Activated CD4-positive, alpha-beta T cell treated with anti-CD3 and anti-CD28 coated beads, Interleukin-10, Interleukin-2, amounts not matched to agents 100 ng/mL and 50 ng/mL, durations not matched to agents 16 hours and 8 hours (primary cell): Measurements from ENCODE around the gene OR7G1.
"Not testable (repeated sequence)": the region's sequence is repeated elsewhere in the genome, so short reads cannot be mapped to it uniquely, and the experiment has no call there.

Experiments used
- DNase-seq: peaks from one replicate; pipeline ENCODE4 v3.0.0-alpha.2; 2020

Gene OR7G1

DNA sequence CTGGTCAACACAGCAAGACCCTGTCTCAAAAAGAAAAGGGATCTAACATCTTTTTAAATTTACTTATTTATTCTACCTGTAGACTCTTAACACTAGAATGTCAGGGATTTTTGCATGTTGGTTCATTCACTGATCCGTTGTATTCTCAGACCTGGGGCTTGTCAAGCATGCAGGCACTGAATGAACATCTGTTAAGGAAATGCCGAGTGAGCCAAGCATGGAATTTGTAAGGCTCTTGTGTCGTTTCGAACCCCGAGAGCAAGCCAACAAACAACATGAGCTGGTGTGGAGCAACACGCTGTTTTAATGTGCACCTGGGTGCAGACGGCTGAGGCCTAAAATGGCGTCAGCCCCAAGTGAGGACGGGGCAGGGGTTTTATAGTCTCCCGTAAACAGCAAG is 38.7 kb downstream of the OR7G1 start:
- no peak for DNase-seq

DNA sequence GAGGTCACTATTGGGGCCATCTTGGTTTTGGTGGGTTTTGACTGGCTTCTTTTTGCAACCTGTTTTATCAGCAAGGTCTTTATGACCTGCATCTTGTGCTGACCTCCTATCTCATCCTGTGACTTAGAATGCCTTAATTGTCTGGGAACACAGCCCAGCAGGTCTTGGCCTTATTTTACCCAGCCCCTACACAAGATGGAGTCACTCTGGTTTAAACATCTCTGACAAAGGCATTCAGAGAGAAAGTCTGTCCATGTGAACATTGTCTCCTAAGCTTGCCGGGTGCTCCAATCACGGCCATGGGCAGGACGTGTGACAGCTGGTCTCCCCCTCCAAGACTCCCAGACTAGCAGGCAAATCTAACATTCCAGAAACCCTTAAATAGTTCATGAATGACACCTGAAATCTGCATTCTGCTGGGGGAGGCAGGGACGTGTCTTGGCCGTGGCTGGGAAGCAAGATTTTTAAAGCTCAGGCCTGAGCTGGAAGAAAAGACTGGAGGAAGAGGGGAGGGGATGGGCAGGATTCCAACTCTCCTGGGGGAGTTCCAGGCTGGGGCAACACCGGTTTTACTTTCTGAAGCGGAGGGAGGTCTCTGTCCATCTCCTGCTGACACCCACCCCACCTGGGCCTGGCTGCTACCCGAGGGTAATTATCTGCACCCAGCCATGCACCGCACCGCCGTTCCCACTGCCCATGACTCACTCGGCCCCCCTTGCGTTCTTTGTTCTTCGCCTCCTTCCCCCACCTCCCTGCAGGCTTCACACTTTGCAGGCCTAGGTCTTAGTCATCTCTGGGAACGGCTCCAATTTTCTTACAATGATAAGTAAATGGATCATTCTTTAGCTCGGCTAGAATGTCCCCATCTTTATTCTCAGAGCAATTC is 40.3 kb downstream of the OR7G1 start:
- no peak for DNase-seq

GRCh38 chr19:9073806-9074205 is 41.8 kb downstream of the OR7G1 start:
- no peak for DNase-seq

DNA sequence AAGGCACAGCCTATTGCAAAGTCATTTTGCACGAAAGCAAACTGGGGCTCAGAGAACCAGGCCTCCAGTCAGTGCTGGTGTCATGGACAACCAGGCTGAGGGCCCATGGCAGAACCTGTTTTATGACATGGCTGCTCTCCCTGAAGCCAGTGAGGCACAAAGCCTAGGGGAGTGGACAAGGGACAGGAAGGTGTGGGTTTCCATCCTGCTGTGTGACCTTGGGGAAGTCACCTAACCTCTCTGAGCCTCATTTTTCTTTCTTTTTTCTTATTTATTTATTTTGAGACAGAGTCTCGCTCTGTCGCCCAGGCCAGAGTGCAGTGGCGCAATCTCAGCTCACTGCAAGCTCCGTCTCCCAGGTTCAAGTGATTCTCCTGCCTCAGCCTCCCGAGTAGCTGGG is 43.8 kb downstream of the OR7G1 start:
- DNase-seq: not testable (repeated sequence)

DNA sequence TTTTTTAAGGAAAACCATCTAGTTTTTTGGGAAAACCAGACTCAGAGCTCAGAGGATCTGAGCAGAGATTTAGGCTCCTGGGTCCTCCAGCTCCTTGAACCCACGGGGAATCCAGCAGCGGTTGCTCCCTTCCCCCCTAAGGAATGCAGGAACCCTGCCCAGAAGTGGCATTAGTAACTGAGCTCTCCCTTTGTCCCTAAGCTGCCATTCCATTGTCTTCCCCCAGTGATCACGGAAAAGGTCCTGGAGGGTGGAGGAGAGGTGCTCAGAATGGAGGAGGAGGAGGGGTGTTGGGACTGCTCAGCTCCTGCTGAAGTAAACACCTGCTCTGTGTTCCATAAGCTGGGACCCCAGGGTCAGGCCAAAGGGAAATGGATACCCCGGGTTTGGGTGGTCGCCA is 45.5 kb downstream of the OR7G1 start:
- no peak for DNase-seq

GRCh38 chr19:9065457-9066014 is 50.0 kb downstream of the OR7G1 start:
- no peak for DNase-seq
